Peyer's patch (tissue), 4 donors: Measurements from ENCODE around the gene CHRM1. TPM values are rescaled to one million over a fixed set of nuclear protein-coding genes. Genes with fewer than 3 reads are reported as not detected.

ENCODE experiments used
- DNase-seq, 3 donors: peaks; one replicate each; pipeline ENCODE4 v3.0.0-alpha.2; 2017 to 2019
- H3K27ac ChIP-seq, 4 donors: fragments of 200-600 bp; sonication (generic); one replicate each; pipeline ENCODE4 v1.5.1; 2016 to 2019
- H3K27me3 ChIP-seq, 2 donors: fragments of 200-600 bp; sonication (generic); one replicate each; pipeline ENCODE4 v1.5.1; 2019
- H3K36me3 ChIP-seq, 3 donors: fragments of 200-600 bp; sonication (generic); one replicate each; pipeline ENCODE4 v1.5.1; 2016 to 2019
- H3K4me1 ChIP-seq, 4 donors: fragments of 200-600 bp; sonication (generic); one replicate each; pipeline ENCODE4 v1.5.1; 2016 to 2019
- H3K4me3 ChIP-seq, 4 donors: fragments of 200-600 bp; sonication (generic); 1 replicate in 3 of 4; 2 replicates in 1 of 4; pipeline ENCODE4 v1.5.1; 2016 to 2019; ENCODE audit warnings: mild to moderate bottlenecking in 1 of 4
- H3K9me3 ChIP-seq, 4 donors: fragments of 200-600 bp; sonication (generic); one replicate each; pipeline ENCODE4 v1.5.1; 2016 to 2019; ENCODE audit warnings: mild to moderate bottlenecking in 1 of 4
- POLR2A ChIP-seq, 2 donors: fragments of 450-650 bp; IDR thresholded peaks; one replicate each; pipeline ENCODE4 v1.5.1; 2017; ENCODE audit warnings: antibody characterized with exemption in 2 of 2, mild to moderate bottlenecking in 2 of 2, moderate library complexity in 2 of 2
- total RNA-seq, 4 donors: library from RNA; depleted of rRNA; stranded (reverse); fragments of >200 nt; gene quantifications; one replicate each; pipeline ENCODE4 v1.1.0, GENCODE V29; 2016
- TF ChIP-seq, protein P1 (sequence below), 6 experiments: fragments of 450-650 bp in 4 of 6; fragments of 200-600 bp in 2 of 6; sonication (generic) in 1 of 6; IDR thresholded peaks; one replicate each; pipeline ENCODE4 v1.5.1; 2017 to 2019; ENCODE audit warnings: antibody characterized with exemption in 6 of 6, mild to moderate bottlenecking in 3 of 6, moderate library complexity in 1 of 6

Gene CHRM1
- total RNA-seq, 4 donors from 2014 or later, result 0.54 to 0.76 TPM; not detected in 2

DNA sequence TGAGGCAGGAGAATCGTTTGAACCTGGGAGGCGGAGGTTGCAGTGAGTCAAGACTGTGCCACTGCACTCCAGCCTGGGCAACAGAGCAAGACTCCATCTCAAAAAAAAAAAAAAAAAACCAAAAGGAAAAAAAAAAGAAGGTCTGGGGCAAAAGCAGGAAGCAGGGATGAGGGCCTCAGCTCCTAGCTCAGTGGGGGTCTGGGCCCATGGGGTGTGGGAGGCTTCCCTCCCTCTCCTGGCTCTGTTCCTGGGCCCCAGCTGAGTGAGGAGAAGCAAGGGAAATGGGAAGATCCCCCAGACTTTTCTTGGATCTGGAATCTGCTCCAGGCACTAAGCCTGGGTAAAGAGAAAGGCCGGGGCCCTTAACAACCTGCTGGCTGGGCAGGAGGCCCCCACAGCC lies 8.9 kb downstream of the CHRM1 start:
- DNase-seq, result no peak
- Histone ChIP-seq H3K27ac (no peak overlapping the region), H3K4me3 (no peak overlapping the region), H3K4me1 (no peaks in the 10 kb centered on the region), H3K9me3 (no peaks in the 10 kb centered on the region), H3K27me3 (no peaks in the 10 kb centered on the region), H3K36me3 (no peaks in the 10 kb centered on the region)
- TF ChIP-seq, protein P1, sequence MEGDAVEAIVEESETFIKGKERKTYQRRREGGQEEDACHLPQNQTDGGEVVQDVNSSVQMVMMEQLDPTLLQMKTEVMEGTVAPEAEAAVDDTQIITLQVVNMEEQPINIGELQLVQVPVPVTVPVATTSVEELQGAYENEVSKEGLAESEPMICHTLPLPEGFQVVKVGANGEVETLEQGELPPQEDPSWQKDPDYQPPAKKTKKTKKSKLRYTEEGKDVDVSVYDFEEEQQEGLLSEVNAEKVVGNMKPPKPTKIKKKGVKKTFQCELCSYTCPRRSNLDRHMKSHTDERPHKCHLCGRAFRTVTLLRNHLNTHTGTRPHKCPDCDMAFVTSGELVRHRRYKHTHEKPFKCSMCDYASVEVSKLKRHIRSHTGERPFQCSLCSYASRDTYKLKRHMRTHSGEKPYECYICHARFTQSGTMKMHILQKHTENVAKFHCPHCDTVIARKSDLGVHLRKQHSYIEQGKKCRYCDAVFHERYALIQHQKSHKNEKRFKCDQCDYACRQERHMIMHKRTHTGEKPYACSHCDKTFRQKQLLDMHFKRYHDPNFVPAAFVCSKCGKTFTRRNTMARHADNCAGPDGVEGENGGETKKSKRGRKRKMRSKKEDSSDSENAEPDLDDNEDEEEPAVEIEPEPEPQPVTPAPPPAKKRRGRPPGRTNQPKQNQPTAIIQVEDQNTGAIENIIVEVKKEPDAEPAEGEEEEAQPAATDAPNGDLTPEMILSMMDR (IDR thresholded peaks at IDR 0.05), result no peak
- no peak for TF ChIP-seq POLR2A (IDR thresholded peaks at IDR 0.05)

DNA sequence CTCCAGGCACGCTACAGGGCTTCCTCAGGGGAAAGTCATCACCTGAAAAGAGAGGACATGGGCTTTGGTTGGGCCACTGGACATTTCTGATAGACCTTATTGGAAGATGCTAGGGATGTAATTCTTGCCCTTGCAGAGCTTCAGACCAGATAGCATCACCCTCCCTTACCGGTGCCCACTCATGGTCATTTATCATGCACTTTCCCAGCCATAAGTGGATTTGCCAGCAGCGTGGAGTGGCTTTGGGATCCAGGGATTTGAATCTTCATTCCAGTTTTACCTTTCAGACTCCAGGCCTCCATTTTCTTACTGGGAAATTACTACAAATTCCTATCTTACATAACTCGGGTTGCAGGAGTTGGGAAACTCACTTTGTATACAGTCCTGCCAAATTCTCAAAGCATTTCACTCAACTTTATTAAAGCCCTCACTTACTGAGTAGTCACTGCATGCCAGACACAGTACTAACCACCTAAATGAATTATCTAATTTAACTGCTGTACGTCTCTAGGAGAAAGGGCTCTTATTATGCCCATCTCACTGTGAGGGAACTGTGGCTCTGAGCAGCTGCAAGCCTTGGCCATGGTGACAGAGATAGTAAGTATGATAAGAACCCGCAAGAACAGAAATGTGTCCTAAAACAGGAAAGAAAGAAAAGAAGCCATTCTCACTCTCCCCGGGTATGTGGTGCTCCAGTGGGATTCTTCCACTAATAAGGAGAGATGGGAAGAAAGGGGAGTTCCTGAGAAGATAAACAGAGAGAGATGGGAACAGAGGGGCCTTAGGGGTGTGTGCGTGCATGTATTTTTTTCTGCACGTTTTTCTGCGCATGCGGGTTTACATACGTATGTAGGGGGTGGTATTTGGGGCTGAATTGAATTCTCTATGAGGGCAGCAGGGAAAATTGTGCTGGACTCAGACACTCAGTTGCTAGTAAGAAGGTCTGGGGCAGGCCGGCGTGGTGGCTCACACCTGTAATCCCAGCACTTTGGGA lies 9.7 kb downstream of the CHRM1 start:
- no peaks in the 10 kb centered on the region for H3K4me1 ChIP-seq
- no peak overlapping the region for H3K27ac ChIP-seq
- no peaks in the 10 kb centered on the region for H3K27me3 ChIP-seq
- H3K36me3 ChIP-seq, result no peaks in the 10 kb centered on the region
- TF ChIP-seq, protein P1 (IDR thresholded peaks at IDR 0.05), result no peak
- TF ChIP-seq POLR2A (IDR thresholded peaks at IDR 0.05), result no peak
- H3K9me3 ChIP-seq, result no peaks in the 10 kb centered on the region
- H3K4me3 ChIP-seq, result no peak overlapping the region
- DNase-seq, result no peak

DNA sequence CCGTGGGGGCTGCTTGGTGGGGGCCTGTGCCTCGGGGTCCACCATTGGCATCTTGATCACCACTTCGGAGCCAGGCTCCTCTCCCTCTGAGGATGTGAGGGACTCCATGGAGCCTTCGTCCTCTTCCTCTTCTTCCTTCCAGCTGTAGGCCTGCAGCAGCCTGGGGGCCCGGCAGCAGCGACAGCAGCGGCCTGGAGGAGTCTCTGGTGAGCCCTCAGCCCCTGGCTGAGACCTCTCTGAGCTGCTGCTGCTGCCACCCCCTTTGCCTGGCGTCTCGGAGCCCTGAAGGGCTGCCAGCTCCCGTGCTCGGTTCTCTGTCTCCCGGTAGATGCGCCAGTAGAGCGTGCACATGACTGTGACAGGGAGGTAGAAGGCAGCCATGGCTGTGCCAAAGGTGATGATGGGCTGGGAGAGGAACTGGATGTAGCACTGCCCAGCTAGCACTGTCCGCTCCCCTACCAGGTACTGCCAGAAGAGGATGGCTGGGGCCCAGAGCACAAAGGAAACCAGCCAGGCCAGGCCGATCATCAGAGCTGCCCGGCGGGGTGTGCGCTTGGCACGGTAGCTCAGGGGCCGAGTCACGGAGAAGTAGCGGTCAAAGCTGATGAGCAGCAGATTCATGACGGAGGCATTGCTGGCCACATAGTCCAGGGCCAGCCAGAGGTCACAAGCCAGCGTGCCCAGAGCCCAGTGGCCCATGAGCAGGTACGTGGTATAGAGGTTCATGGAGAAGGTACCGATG lies 10.9 kb downstream of the CHRM1 start:
- Histone ChIP-seq H3K4me3 (no peak overlapping the region), H3K27me3 (no peaks in the 10 kb centered on the region), H3K27ac (no peak overlapping the region), H3K4me1 (no peaks in the 10 kb centered on the region), H3K36me3 (no peaks in the 10 kb centered on the region), H3K9me3 (no peaks in the 10 kb centered on the region)
- no peak for DNase-seq
- TF ChIP-seq, protein P1 (IDR thresholded peaks at IDR 0.05), result no peak
- TF ChIP-seq POLR2A (IDR thresholded peaks at IDR 0.05), result no peak

DNA sequence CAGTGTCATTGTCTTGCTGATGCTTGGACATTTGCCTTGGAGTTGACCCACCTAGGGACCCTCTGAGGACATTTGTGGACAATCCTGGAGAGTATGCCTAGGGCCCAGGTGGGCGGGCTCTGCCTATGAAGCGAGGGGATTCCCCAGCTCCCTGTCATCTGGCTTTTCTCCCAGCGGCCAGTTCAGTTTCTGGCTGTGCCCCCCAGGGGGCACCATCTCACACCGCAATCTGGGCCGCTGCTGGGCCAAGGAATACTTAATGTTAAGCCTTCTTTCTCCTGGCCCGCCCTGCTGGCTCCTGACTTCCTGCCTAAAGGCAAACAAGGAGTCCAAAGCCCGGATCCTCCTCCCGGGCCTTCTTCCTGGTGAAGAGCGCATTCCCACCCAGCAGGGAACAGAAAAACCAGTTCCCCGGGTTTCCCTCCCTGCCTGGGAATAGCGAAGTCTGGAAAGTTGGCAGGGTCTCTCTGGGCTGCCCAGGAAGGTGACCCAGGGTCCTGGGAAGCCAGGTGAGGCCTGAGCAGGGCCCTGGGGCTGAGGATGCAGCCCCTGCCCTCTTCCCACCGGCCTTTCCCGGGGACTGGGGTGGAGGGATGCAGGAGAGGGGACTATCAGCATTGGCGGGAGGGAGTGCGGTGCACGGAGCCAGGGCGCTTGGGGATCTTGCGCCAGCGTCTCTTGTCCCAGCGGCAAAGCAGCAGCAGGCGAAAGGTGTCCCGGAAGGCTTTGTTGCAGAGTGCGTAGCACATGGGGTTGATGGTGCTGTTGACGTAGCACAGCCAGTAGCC lies 11.9 kb downstream of the CHRM1 start:
- Histone ChIP-seq H3K36me3 (no peaks in the 10 kb centered on the region), H3K9me3 (no peaks in the 10 kb centered on the region), H3K4me1 (no peaks in the 10 kb centered on the region), H3K27me3 (no peaks in the 10 kb centered on the region), H3K27ac (peak overlapping the region in 2 of 4 donors; percentile 41 to 45), H3K4me3 (no peak overlapping the region)
- no peak for TF ChIP-seq POLR2A (IDR thresholded peaks at IDR 0.05)
- TF ChIP-seq, protein P1 (IDR thresholded peaks at IDR 0.05), result peak in 4 of 6 experiments; percentile 32 to 59 (median 56)
- peak in 2 of 3 donors; percentile 78 to 80 for DNase-seq

- no peaks in the 10 kb centered on the region for H3K27me3 ChIP-seq
- no peak for DNase-seq
- H3K4me3 ChIP-seq, result no peak overlapping the region
- H3K4me1 ChIP-seq, result no peaks in the 10 kb centered on the region
- TF ChIP-seq POLR2A (IDR thresholded peaks at IDR 0.05), result no peak
- TF ChIP-seq, protein P1 (IDR thresholded peaks at IDR 0.05), result no peak
- no peaks in the 10 kb centered on the region for H3K9me3 ChIP-seq
- no peak overlapping the region for H3K27ac ChIP-seq
- H3K36me3 ChIP-seq, result no peaks in the 10 kb centered on the region
Measured at GRCh38 chr11:62908468-62909072, 12.6 kb downstream of the CHRM1 start.
